ENCODE measurements around the gene C16orf74. TPM values are rescaled to one million over a fixed set of nuclear protein-coding genes. Genes with fewer than 3 reads are reported as not detected.

The C16orf74 gene
- total and polyA plus RNA-seq, 5 donors, result 1.1 to 2.1 (median 1.5) TPM

DNA sequence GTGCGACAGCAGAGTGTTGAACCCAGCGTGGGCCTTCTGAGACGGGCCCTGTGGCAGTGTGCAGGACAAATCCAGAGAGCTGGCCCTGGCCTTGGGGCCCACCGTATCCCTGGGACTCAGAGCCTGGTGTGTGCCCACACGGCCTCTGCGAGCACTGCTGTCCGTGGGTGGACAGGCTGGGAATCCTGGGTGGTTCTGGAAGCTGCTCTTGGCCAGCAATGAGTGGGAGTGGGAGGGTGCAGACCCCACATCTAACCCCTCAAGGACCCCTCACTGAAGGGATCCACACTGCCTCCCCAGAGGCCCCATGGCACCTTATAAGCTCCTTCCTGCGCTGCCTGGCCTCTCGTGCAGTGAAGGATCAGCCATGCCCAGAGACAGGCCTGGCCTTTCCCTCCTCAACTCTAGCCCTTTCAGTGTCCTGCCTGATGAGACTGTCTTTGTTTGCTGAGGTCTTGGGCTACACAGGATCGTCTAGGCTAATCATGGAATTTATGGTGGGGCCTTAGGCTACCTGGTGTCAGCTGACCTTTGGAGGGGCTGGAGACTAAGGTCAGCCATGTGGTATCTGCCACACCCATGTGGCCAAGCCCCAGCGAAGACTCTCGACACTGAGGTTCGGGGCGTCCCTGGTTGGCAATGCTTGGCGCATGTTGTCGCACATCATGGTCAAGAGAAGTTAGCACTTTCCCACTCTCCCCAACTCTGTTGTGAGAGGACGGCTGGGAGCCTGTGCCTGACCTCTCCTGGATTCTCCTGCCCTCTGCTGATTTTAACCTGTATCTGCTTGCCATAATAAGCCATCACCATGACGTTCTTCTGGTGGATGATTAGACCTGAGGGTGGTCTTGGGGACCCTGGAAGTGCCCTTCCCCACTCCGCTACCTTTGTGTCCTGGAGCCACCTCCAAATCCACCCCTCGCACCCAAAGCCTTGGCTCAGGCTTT lies 45.7 kb downstream of the C16orf74 start:
- Histone ChIP-seq H3K27ac (ENCODE audit: low read length) (no peak overlapping the region), H3K4me1 (ENCODE audit: control insufficient read depth, insufficient read depth, low read length) (no peaks in the 10 kb centered on the region), H3K9me3 (ENCODE audit: control insufficient read depth, low read length) (no peaks in the 10 kb centered on the region), H3K27me3 (ENCODE audit: control insufficient read depth, insufficient read depth) (no peaks in the 10 kb centered on the region), H3K4me3 (ENCODE audit: low read length) (no peak overlapping the region)
- no peak for ATAC-seq
- intact Hi-C loops (cut with DNase I), result no loop called here
- WGBS, result 88% methylated on average over 20 of the region's 20 CpGs
- DNase-seq, result no peak

- Histone ChIP-seq H3K27ac (ENCODE audit: low read length) (no peak overlapping the region), H3K4me3 (ENCODE audit: low read length) (no peak overlapping the region), H3K4me1 (ENCODE audit: control insufficient read depth, insufficient read depth, low read length) (no peaks in the 10 kb centered on the region), H3K27me3 (ENCODE audit: control insufficient read depth, insufficient read depth) (no peaks in the 10 kb centered on the region), H3K9me3 (ENCODE audit: control insufficient read depth, low read length) (no peaks in the 10 kb centered on the region)
- no peak for DNase-seq
- intact Hi-C loops (cut with DNase I), result no loop called here
- WGBS, result 87% methylated on average over 11 of the region's 11 CpGs
- ATAC-seq, result no peak
These were observed 46.9 kb downstream of the C16orf74 start for GRCh38 chr16:85704011-85704410.

- Histone ChIP-seq H3K4me3 (ENCODE audit: low read length) (no peak overlapping the region), H3K4me1 (ENCODE audit: control insufficient read depth, insufficient read depth, low read length) (no peaks in the 10 kb centered on the region), H3K27ac (ENCODE audit: low read length) (no peak overlapping the region), H3K9me3 (ENCODE audit: control insufficient read depth, low read length) (no peaks in the 10 kb centered on the region), H3K27me3 (ENCODE audit: control insufficient read depth, insufficient read depth) (no peaks in the 10 kb centered on the region)
- WGBS, result 30% methylated on average over 7 of the region's 7 CpGs
- DNase-seq (peak in 1 of 3 donors; percentile 63), ATAC-seq (peak; percentile 57 to 81)
- intact Hi-C loops (cut with DNase I), result no loop called here
These were observed 51.3 kb downstream of the C16orf74 start for GRCh38 chr16:85699628-85700027.

DNA sequence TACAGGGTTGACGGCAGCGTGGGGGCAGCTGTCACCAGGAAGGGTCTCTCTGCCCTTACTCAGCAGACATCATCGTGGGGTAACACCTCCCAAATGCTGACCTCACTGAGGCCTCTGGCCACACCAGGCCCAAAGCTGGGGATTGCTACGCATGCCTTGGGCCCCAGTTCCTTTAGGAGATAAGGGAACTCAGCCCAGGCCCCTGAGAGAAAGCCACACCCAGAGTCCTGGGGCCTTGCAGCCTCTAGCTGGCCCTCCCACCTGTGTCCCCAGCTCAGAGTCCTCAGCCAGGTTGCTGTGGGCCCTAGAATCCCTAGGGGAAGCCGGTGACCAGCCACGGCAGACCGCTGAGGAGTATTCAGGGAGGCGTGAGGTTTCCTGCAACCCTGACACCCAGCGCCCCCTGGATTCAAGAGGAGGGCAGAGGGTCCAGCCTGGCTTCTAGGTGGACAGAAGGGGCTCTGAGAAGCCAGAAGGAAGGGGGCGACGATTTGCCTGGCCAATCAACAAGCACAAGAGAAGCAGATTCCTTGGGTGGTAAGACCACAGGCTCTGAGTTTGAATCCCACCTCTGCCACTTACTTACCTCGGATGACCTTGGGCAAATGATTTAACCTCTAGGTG lies 51.8 kb downstream of the C16orf74 start:
- WGBS, result 72% methylated on average over 12 of the region's 12 CpGs
- H3K4me3 ChIP-seq (ENCODE audit: low read length), result no peak overlapping the region
- no peaks in the 10 kb centered on the region for H3K27me3 ChIP-seq (ENCODE audit: control insufficient read depth, insufficient read depth)
- intact Hi-C loops (cut with DNase I), result no loop called here
- H3K9me3 ChIP-seq (ENCODE audit: control insufficient read depth, low read length), result no peaks in the 10 kb centered on the region
- no peak for DNase-seq
- no peaks in the 10 kb centered on the region for H3K4me1 ChIP-seq (ENCODE audit: control insufficient read depth, insufficient read depth, low read length)
- H3K27ac ChIP-seq (ENCODE audit: low read length), result no peak overlapping the region
- ATAC-seq, result no peak

DNA sequence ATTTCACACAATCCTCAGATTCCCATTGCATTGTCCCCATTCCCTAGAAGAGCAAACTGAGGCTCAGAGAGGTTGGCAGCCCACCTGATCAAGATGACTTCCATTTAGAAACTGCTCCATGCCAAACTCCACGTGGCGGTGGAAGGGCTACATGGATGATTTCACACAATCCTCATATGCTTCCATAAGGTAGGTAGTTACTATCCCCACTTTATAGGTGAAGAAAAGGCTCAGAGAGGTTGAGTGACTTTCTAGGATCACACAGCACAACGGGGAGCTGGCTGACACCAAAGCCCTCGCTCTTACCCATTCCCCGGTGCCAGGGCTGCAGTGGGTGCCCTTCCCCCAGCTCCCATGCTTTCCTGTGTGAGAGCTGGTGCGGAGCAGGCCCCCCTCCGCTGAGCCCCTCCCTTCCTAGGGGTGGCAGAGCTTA lies 52.4 kb downstream of the C16orf74 start:
- DNase-seq, result no peak
- Histone ChIP-seq H3K27ac (ENCODE audit: low read length) (no peak overlapping the region), H3K9me3 (ENCODE audit: control insufficient read depth, low read length) (no peaks in the 10 kb centered on the region), H3K4me1 (ENCODE audit: control insufficient read depth, insufficient read depth, low read length) (no peaks in the 10 kb centered on the region), H3K4me3 (ENCODE audit: low read length) (no peak overlapping the region), H3K27me3 (ENCODE audit: control insufficient read depth, insufficient read depth) (no peaks in the 10 kb centered on the region)
- 90% methylated on average over 7 of the region's 7 CpGs for WGBS
- intact Hi-C loops (cut with DNase I), result no loop called here
- no peak for ATAC-seq

- WGBS, result 82% methylated on average over 14 of the region's 14 CpGs
- DNase-seq, result peak in 1 of 3 donors; percentile 22
- Histone ChIP-seq H3K4me1 (ENCODE audit: control insufficient read depth, insufficient read depth, low read length) (no peaks in the 10 kb centered on the region), H3K27ac (ENCODE audit: low read length) (no peak overlapping the region), H3K27me3 (ENCODE audit: control insufficient read depth, insufficient read depth) (no peaks in the 10 kb centered on the region), H3K9me3 (ENCODE audit: control insufficient read depth, low read length) (no peaks in the 10 kb centered on the region), H3K4me3 (ENCODE audit: low read length) (no peak overlapping the region)
- no peak for ATAC-seq
- intact Hi-C loops (cut with DNase I), result no loop called here
These were observed 53.5 kb downstream of the C16orf74 start for GRCh38 chr16:85697431-85697830.

GRCh38 chr16:85696781-85697180 lies 54.1 kb downstream of the C16orf74 start:
- Histone ChIP-seq H3K9me3 (ENCODE audit: control insufficient read depth, low read length) (no peaks in the 10 kb centered on the region), H3K4me3 (ENCODE audit: low read length) (no peak overlapping the region), H3K27ac (ENCODE audit: low read length) (no peak overlapping the region), H3K4me1 (ENCODE audit: control insufficient read depth, insufficient read depth, low read length) (no peaks in the 10 kb centered on the region), H3K27me3 (ENCODE audit: control insufficient read depth, insufficient read depth) (no peaks in the 10 kb centered on the region)
- intact Hi-C loops (cut with DNase I), result no loop called here
- no peak for ATAC-seq
- WGBS, result 70% methylated on average over 16 of the region's 16 CpGs
- peak in 1 of 3 donors; percentile 12 for DNase-seq

DNA sequence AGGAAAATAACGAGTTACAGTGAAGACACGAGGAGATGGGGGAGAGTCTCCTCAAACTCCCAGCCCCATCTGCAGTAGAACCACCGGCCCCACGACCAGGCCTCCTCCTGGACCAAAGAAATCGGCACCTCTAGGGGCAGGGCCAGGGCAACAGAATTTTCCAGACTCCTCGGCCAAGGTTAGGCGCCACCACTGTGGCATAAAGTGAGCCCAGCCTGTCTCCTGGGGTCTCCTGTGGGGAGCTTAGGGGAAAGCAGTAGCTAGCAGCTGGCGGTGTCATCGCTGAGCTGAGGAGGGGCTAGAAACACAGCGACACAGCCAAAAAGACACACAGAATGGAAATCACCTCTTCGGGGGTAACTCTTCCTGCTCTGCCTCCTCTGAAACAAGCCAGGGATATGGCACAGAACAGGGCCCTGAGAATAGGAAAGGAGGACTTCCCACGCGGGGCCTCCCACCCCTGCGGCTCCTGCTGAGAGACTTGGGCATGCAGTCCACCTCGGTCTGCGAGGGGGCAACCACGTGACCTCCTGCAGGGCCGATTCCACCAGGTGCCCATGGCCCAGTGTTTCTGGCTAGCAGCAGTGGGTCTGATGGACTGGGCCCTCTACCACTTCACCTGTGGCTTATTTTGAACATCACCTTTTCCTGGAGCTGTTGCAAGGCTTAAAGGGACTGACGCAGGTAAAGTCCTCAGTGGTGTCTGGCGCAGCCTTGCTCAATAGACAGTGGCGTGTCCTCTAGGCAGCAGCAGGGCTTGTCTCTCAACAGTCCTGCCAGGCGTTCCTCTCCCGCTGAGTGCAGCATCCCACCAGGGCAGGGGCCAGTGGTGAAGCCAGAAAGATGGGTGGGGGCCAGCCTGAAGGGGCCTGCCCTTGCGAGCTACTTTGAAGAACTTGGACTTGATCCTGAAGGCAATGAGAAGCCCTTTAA lies 55.4 kb downstream of the C16orf74 start:
- no peak for ATAC-seq
- Histone ChIP-seq H3K4me1 (ENCODE audit: control insufficient read depth, insufficient read depth, low read length) (no peaks in the 10 kb centered on the region), H3K27me3 (ENCODE audit: control insufficient read depth, insufficient read depth) (no peaks in the 10 kb centered on the region), H3K27ac (ENCODE audit: low read length) (no peak overlapping the region), H3K9me3 (ENCODE audit: control insufficient read depth, low read length) (no peaks in the 10 kb centered on the region), H3K4me3 (ENCODE audit: low read length) (no peak overlapping the region)
- intact Hi-C loops (cut with DNase I), result no loop called here
- peak in 1 of 3 donors; percentile 48 for DNase-seq
- WGBS, result 75% methylated on average over 24 of the region's 24 CpGs

DNA sequence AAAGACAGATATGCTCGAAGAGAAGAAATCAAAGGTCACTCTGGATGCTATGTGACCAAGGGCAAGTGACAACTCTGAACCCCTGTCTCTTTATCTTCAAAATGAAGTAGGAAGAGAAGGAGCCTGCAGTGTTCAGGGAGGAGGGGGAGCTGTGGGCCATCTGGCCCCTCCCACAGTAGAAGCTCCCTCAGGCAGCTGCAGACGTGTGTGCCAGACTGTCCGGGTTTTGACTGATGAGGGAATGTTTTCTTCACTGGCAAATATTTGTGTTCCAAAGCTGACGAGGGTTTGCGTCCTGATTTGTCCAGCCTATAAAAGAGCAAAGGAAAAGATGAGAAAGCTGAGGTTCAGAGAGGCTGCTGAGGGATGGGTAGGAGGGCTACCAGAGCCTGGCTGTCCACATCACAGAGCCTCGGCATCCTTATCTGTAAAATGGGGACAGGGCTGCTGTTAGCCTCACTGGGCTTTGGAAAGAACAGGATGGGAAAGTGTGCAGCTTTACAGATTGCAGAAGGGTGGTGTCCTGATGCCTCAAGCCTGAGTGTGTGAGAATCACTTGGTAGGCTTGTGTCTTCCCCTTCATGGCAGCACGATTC lies 60.3 kb downstream of the C16orf74 start:
- 38% methylated on average over 7 of the region's 7 CpGs for WGBS
- Histone ChIP-seq H3K27me3 (ENCODE audit: control insufficient read depth, insufficient read depth) (no peaks in the 10 kb centered on the region), H3K9me3 (ENCODE audit: control insufficient read depth, low read length) (no peaks in the 10 kb centered on the region), H3K4me1 (ENCODE audit: control insufficient read depth, insufficient read depth, low read length) (no peaks in the 10 kb centered on the region), H3K4me3 (ENCODE audit: low read length) (no peak overlapping the region), H3K27ac (ENCODE audit: low read length) (no peak overlapping the region)
- ATAC-seq, result no peak
- DNase-seq, result peak in 1 of 3 donors; percentile 41
- intact Hi-C loops (cut with DNase I), result no loop called here

GRCh38 chr16:85689950-85690320 lies 61.0 kb downstream of the C16orf74 start:
- intact Hi-C loops (cut with DNase I), result no loop called here
- Histone ChIP-seq H3K4me3 (ENCODE audit: low read length) (no peak overlapping the region), H3K4me1 (ENCODE audit: control insufficient read depth, insufficient read depth, low read length) (no peaks in the 10 kb centered on the region), H3K9me3 (ENCODE audit: control insufficient read depth, low read length) (no peaks in the 10 kb centered on the region), H3K27ac (ENCODE audit: low read length) (no peak overlapping the region), H3K27me3 (ENCODE audit: control insufficient read depth, insufficient read depth) (no peaks in the 10 kb centered on the region)
- 57% methylated on average over 9 of the region's 9 CpGs for WGBS
- DNase-seq (peak in 1 of 3 donors; percentile 19), ATAC-seq (no peak)

All from right cardiac atrium (tissue), 5 donors.